GF-D8 (cell line): Measurements from ENCODE around the gene ZNF768.
"Not testable (repeated sequence)": the region's sequence is repeated elsewhere in the genome, so short reads cannot be mapped to it uniquely, and the experiment has no call there.

Experiments
- DNase-seq: peaks from one replicate; lab custom pipeline; 2025; lab: John Stamatoyannopoulos, UW

The ZNF768 gene

DNA sequence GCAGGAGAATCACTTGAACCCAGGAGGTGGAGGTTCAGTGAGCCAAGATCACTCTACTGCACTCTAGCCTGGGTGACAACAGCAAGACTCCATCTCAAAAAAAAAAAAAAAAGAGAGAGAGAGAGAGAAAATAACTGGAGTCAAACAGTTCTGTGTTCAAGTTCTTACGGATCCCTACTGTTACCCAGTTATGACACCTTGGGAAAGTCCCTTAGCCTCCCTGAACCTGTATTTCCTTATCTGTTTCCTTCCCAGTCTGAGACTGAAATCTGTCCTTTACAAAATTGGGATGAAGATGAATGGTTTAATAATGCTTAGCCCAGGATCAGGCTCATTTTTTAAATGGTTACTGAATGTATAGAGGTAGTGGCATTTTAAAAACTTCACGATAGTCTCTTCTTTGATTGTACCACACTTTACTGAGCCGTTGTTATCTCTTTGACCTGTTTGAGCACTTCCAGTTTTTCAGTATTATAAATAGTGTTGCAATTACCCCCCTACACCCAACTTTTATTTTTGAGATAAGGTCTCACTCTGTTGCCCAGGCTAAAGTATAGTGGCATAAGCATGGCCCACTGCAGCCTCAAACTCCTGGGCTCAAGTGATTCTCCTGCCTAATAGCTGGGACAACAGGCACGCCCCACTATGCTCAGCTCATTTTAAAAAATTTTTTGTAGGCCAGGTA lies 17.1 kb downstream of the ZNF768 start:
- DNase-seq: no peak

DNA sequence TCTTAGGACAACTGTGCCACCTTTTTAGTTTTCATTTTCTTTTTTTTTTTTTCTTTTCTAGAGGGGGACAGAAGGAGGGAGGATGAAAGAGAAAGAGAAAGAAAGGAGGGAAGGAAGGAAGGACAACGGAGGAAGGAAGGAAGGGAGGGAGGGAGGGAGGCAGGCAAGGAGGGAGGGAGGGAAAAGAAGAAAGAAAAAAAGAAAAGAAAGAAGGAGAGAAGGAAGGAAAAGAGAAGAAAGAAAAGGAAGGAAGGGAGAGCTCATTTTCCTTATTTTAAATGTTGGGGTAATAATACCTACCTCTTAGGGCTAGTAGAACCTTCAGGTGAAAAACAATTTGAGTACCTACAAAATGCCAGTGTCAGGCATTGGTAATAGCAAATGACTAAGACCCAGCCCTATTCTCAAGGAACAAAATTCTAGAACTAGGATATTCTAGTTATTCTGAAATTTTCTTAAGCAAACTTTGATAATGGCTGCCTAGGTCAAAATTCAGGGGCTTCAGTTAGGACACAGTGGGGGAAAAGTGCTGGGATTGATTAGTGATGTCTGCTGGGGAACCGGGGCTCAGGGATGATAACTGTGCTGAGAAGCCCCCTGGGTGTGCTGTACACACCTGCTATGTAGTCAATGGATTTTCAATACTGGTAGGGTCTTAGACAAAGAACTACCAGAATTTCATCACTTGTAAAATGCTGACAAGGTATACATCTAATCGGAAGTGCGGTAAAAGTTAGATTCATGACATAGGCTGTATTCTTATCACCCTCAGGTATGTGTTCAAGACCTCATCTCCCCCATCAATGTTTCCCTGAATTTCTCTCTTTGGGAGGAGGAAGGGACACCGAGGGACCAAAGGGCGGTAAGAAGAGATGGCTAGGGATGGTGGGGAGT lies 22.7 kb downstream of the ZNF768 start:
- DNase-seq: no peak

DNA sequence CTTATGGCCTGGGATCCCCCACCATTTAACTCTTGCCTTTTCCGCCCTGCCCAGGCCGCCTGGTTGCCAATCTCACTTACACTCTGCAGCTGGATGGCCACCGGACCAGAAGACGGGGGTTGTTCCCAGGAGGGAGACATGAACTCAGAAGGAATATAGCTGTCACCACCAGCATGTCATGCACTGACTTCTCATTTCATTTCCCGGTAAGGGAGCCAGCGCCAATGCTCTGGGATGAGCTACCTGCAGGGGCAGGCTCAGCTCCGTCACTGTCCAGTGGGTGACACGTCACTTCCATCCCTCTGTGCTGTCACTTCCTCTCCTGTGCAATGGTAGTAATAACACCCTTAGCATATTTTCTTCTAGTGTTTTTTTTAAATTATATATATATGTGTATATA lies 27.1 kb downstream of the ZNF768 start:
- DNase-seq: no peak

DNA sequence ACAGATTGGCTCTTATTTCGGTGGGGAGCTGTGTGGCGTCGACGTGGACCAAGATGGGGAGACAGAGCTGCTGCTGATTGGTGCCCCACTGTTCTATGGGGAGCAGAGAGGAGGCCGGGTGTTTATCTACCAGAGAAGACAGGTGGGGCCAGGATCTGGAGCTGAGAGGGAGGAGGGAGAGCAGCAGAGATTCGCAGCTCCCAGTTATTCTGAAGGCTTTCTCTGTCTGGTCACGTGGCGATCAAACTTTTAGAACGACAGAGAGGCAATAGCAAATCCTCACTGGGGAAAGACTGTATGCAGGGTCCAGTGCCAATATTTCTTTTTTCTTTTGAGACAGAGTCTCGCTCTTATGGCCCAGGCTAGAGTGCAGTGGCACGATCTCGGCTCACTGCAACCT lies 31.7 kb downstream of the ZNF768 start:
- no peak for DNase-seq

DNA sequence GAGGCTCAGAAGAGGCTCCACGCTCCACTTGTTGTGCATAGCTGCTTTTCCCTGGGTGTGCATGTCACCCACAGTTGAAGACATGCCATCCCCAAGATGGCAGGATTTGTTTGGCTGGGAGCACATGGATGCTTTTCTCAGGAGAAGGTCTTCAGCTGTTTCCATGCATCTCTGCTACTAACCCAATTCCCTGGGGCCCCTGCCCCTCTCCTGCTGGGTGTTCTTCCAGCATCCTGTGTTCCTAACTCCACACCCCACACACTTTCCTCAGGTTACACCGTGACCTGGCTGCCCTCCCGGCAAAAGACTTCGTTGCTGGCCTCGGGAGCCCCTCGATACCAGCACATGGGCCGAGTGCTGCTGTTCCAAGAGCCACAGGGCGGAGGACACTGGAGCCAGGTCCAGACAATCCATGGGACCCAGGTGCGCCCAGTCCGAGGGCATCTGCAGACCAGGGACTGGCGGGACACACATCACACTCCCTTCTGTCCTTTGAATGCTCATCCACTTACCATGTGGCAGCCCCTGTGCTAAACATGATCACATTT lies 32.4 kb downstream of the ZNF768 start:
- no peak for DNase-seq

DNA sequence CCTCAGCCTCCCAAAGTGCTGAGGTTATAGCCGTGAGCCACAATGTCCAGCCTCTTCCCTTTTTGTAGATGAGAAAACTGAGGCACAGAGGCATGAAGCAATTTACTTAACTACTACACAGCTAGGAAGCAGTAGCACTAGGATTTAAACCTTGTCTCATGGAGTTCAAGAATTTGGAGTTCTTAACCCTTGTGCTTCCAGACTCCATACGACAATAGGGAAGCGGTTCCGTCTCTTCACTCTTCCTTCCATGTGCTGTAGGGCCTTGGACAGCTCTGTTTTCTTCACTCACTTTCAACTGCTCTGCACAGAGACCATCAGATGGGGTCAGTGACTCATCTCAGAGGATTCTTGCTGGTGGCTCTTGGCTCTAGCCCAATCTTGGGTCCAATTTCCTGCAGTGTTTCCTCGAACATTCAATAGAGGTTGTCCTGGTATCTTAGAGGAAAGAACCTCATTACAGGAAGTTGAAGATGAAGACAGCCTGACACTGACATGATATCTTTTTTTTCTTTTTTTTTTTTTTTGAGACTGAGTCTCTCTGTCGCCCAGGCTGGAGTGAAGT lies 34.5 kb downstream of the ZNF768 start:
- peak; percentile 26 for DNase-seq

DNA sequence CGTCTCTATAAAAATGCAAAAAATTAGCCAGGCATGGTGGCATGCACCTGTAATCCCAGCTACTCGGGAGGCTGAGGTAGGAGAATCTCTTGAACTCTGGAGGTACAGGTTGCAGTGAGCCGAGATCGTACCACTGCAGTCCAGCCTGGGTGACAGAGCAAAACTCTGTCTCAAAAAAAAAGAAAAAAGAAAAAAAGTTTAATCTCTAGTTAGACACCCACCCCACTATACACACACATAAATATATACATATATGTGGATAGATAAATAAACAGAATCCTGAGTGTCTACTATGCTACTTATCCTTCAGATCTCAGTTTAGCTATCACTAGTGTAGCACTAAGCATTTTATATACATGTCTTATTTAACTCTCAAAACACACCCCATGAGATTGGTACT lies 35.1 kb downstream of the ZNF768 start:
- DNase-seq: no peak

DNA sequence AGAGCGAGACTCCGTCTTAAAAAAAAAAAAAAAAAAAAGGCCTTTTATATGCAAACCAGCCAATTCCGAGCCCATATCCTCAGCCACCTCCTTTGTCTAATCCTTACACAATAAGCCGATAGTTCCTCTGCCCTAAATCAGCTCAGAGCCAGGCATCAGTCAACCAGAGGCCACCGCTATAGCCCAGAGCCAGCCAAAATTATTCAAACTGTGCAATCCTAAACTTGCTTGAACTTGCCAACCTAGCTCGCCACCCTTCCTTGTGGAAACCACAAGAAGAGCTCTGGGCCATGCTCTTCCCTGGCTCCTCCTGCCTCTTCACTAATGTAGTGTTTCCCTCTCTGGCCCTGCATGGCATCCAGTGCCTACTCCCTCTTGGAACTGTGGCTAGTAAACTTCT lies 36.2 kb downstream of the ZNF768 start:
- no peak for DNase-seq

DNA sequence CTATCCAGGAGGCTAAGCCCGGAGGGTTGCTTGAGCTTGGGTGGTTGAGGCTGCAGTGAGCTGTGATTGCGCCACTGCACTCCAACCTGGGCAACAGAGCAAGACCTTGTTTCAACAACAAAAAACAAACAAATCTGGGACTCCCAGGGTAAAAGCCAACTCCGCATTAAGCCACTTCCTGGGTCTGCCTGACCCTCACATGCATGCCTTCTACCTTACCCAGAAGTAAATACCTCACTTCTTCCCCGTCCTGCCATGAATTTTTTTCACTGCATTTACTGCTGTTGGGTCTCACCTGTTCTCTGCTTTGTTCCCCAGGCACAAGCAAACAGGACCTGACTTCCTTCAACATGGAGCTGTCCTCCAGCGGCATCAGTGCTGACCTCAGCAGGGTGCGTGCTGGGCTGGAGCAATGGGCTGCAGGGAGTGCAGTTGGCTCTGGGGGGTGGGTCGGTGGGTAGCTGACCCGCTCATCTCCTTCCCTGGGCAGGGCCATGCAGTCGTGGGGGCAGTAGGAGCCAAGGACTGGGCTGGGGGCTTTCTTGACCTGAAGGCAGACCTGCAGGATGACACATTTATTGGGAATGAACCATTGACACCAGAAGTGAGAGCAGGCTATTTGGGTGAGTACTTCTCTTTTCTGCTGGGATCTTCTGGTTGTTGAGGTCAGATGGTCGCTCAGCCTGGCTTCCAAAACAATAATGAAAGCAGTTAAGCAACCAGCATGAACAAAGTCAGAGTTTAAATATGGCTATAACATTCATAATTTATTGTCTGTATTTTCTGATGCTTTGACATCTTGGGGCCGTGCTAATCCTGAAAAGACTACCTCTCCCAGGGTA lies 37.4 kb downstream of the ZNF768 start:
- no peak for DNase-seq

DNA sequence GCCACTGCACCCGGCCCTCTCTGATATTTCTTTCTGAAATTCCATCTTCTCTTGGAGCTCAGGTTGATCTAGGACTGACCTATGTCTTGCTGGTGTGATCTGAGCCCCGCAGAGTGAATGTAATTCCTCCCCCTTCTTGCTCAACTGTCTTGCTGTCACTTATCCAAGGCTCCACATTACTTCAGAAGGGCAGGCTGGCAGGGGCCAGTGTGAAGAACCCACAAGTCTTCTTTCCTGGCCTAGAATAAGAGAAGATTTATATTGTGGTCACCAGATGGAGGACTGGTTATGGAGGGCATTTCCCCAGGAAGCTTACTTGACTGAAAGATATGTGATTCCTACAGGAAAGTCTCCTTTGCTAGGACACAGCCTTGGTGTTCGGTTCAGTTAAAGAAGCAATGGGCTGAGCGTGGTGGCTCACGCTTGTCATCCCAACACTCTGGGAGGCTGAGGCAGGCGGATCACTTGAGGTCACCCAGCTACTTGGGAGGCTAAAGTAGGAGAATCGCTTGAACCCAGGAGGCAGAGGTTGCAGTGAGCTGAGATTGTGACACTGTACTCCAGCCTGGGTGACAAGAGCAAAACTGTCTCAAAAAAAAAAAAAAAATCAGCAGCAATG lies 40.4 kb downstream of the ZNF768 start:
- DNase-seq: no peak

DNA sequence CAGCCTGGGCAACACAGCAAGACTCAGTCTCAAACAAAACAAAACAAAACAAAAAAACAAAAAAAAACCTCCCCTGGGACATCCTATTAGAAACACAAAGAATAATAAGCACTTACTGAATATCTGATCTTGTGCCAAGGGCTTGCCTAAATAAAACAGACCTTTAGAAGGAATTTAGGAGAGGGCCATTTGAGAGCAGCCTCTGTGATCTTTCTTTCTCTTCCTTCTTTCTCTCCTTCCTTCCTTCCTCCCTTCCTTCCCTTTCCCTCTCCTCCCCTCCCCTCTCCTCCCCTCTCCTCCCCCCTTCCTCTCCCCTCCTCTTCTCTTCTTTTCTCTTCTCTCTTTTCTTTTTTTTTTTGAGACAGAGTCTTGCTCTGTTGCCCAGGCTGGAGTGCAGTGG lies 41.5 kb downstream of the ZNF768 start:
- no peak for DNase-seq

DNA sequence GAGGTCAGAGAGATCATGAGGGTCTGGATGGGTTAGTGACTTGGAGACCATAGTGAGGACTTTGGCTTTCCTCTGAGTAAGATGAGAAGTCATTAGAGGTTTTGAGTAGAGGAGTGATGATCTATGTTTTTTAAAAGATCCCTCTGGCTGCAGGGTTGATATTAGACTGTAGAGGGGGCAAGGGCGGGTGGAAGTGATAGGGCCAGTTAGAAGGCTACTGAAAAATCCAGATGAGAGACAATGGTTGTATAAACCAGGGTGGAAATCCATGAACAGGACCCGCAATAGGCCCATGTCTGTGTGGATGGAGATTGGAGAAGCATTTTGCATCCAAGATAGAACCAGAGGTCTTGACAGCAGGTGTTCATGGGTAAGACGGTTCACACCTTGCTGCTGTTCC lies 44.0 kb downstream of the ZNF768 start:
- DNase-seq: no peak

DNA sequence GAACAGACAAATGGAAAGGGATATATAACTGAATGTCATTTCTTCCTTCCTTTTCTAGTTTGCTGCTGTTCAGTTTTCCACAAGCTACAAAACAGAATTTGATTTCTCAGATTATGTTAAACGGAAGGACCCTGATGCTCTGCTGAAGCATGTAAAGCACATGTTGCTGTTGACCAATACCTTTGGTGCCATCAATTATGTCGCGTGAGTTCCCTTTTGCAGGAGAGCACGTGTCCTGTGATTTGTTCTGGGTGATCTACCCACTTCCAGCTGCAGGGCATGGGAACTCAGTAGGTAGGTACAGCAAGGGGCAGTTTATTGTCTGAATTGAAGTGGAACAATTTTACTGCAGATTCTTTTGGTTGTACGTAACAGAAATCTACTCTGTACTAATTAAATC lies 45.0 kb downstream of the ZNF768 start:
- no peak for DNase-seq

DNA sequence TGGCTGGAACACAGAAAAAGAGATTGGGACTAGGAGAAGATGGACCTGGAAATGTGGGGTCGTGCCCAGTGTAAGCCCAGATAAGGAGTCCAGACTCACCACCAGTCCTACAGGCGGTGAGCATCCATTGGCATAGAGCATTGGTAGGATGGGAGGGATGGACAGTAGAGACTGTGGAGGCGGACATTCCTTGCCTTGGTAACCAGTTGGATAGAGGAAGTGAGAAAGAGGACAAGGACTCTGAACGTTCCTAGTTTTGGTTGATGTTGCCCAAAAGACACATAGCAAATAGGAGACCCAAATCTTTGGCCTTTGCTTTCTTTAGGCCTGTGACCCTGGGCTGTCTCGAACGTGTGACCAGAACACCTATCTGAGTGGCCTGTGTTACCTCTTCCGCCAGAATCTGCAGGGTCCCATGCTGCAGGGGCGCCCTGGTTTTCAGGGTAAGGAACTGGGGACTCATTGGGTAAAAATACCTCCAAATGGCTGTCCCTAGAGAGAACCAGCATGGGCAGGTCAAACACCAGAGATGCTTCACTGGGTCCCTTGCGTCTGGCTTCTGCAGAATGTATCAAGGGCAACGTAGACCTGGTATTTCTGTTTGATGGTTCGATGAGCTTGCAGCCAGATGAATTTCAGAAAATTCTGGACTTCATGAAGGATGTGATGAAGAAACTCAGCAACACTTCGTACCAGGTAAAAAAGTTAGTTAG lies 47.4 kb downstream of the ZNF768 start:
- DNase-seq: no peak

DNA sequence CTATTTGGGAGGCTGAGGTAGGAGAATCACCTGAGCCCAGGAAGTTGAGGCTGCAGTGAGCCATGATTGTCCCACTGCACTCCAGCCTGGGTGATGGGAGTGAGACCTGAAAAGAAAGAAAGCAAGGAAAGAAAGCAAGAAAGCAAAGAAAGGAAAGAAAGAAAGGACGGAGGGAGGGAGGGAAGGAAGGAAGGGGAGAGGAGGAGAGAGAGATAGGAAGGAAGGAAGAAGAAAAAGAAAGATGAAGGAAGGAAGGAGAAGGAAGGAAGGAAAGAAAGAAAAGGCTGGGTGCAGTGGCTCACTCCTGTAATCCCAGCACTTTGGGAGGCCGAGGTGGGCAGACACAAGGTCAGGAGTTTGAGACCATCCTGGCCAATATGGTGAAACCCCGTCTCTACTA lies 48.6 kb downstream of the ZNF768 start:
- DNase-seq: not testable (repeated sequence)

DNA sequence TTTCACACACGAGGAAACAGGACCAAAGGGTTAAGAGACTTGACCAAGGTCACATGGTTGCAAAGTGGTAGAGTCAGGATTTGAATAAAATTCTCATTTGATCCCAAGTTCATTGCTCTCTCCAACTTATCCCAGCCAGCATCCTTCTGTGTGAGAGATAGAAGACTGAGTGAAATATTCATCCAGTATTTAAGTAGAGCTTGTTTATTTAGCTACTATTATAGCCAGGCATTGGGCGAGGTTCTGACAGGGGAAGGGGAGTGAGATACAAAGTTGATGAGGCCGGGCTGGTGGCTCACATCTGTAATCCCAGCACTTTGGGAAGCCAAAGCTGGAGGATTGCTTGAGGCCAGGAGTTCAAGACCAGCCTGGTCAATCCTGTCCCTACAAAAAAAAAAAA lies 49.4 kb downstream of the ZNF768 start:
- DNase-seq: no peak

DNA sequence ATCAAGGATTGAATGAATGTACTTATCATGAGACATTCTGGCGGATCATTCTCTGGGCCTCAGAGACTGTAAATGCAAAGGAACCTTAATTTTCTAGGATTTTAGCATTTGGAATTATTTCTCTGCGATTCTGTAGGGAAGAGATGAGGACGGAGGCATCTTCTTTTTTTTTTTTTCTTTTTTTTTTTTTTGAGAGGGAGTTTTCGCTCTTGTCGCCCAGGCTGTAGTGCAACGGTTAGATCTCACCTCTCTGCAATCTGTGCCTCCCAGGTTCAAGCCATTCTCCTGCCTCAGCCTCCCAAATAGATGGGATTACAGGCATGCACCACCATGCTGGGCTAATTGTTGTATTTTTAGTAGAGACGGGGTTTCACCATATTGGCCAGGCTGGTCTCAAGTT lies 51.7 kb downstream of the ZNF768 start:
- no peak for DNase-seq

DNA sequence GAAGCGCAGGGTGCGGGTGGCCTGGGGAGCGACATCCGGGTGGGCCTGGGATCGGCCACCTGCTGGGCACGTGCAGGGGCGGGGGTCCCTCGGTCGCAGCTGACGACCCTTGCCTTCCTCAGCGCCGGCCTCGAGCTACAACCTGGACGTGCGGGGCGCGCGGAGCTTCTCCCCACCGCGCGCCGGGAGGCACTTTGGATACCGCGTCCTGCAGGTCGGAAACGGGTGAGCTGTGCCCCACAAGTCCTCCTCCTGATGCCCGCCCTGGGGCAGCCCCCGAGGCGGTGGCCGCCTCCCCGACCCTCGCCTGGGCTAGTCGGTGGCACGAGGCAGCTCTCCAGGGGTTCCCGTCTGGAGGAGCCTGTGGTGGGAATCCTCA lies 52.3 kb downstream of the ZNF768 start:
- DNase-seq: no peak
